GM23338 (cell line): Measurements from ENCODE around the gene TCF3. TPM values are rescaled to one million over a fixed set of nuclear protein-coding genes. Genes with fewer than 3 reads are reported as not detected.

Experiments used
- ATAC-seq: fragments of 200-7000 bp; cut with Tn5 transposase; 3 replicates; pipeline ENCODE4 v1.9.1; 2020
- DNase-seq: peaks from one replicate; pipeline ENCODE4 v3.0.0-alpha.2; 2015; ENCODE audit warnings: low spot score
- H2AFZ ChIP-seq: fragments of 200-600 bp; sonication (generic); 2 replicates; pipeline ENCODE4 v1.8.0; 2016; ENCODE audit warnings: antibody characterized with exemption, mild to moderate bottlenecking, moderate library complexity
- H3F3A ChIP-seq: fragments of 200-600 bp; sonication (generic); replicated peaks from 2 replicates; pipeline ENCODE4 v1.8.0; 2017; ENCODE audit warnings: antibody characterized with exemption, mixed run types, low read depth
- H3K27ac ChIP-seq: fragments of 200-600 bp; sonication (generic); 2 replicates; pipeline ENCODE4 v1.6.1; 2016; ENCODE audit warnings: low read depth
- H3K27me3 ChIP-seq: fragments of 200-600 bp; sonication (generic); 2 replicates; pipeline ENCODE4 v1.8.0; 2016; ENCODE audit warnings: mild to moderate bottlenecking, mixed run types, moderate library complexity; ENCODE audit not compliant: insufficient read depth
- H3K36me3 ChIP-seq: fragments of 200-600 bp; sonication (generic); 2 replicates; pipeline ENCODE4 v1.8.0; 2016; ENCODE audit warnings: mild to moderate bottlenecking; ENCODE audit not compliant: insufficient read depth
- H3K4me1 ChIP-seq: fragments of 200-600 bp; sonication (generic); 2 replicates; pipeline ENCODE4 v1.8.0; 2016; ENCODE audit warnings: mild to moderate bottlenecking, moderate library complexity; ENCODE audit not compliant: insufficient read depth
- H3K4me2 ChIP-seq: fragments of 200-600 bp; sonication (generic); 2 replicates; pipeline ENCODE4 v1.7.1; 2017; ENCODE audit warnings: mixed run types
- H3K4me3 ChIP-seq: fragments of 200-600 bp; sonication (generic); 2 replicates; pipeline ENCODE4 v1.6.1; 2016; ENCODE audit warnings: mixed run types
- H3K79me2 ChIP-seq: fragments of 200-600 bp; sonication (generic); replicated peaks from 2 replicates; pipeline ENCODE4 v1.8.0; 2017; ENCODE audit warnings: mild to moderate bottlenecking; ENCODE audit not compliant: insufficient read depth
- H3K9me2 ChIP-seq: fragments of 200-600 bp; sonication (generic); 2 replicates; pipeline ENCODE4 v1.8.0; 2017; ENCODE audit not compliant: insufficient read depth
- H4K20me1 ChIP-seq: fragments of 200-600 bp; sonication (generic); replicated peaks from 2 replicates; pipeline ENCODE4 v1.8.0; 2017; ENCODE audit warnings: mild to moderate bottlenecking; ENCODE audit not compliant: insufficient read depth
- H3K27ac Mint-ChIP-seq: 2 replicates; pipeline ENCODE4 v1.8.0; 2020; ENCODE audit warnings: inconsistent platforms, mild to moderate bottlenecking, moderate library complexity, mixed read lengths
- H3K27me3 Mint-ChIP-seq: 3 replicates; pipeline ENCODE4 v1.8.0; 2022; ENCODE audit warnings: low read depth, mild to moderate bottlenecking, moderate library complexity, mixed read lengths, inconsistent platforms; ENCODE audit not compliant: insufficient read depth, poor library complexity
- H3K36me3 Mint-ChIP-seq: 3 replicates; pipeline ENCODE4 v1.8.0; 2021; ENCODE audit warnings: low read depth, mild to moderate bottlenecking, inconsistent platforms, moderate library complexity, mixed read lengths
- H3K4me1 Mint-ChIP-seq: 3 replicates; pipeline ENCODE4 v1.8.0; 2020; ENCODE audit warnings: mild to moderate bottlenecking, inconsistent platforms, mixed read lengths
- H3K4me3 Mint-ChIP-seq: 3 replicates; pipeline ENCODE4 v1.8.0; 2021; ENCODE audit warnings: moderate library complexity, mild to moderate bottlenecking, inconsistent platforms, mixed read lengths
- H3K9me3 Mint-ChIP-seq: 3 replicates; pipeline ENCODE4 v1.8.0; 2020; ENCODE audit warnings: moderate library complexity, mild to moderate bottlenecking, inconsistent platforms, mixed read lengths
- CREB1 ChIP-seq: fragments of 250-450 bp; sonication (Bioruptor Pico); IDR thresholded peaks from 2 replicates; pipeline ENCODE4 v1.5.0; 2020; ENCODE audit warnings: low read depth, mild to moderate bottlenecking, moderate library complexity
- ETS1 ChIP-seq: IDR thresholded peaks from 2 replicates; pipeline ENCODE4 v1.6.1; 2016; ENCODE audit warnings: antibody characterized with exemption
- EZH2 ChIP-seq: fragments of 200-600 bp; sonication (generic); IDR thresholded peaks from one replicate; pipeline ENCODE4 v1.8.0; 2017; ENCODE audit warnings: antibody characterized with exemption, mild to moderate bottlenecking, low read depth; ENCODE audit not compliant: unreplicated experiment
- EZH2phosphoT487 ChIP-seq: fragments of 200-600 bp; sonication (generic); IDR thresholded peaks from one replicate; pipeline ENCODE4 v1.8.1; 2018; ENCODE audit warnings: antibody characterized with exemption; ENCODE audit not compliant: unreplicated experiment
- JUNB ChIP-seq: IDR thresholded peaks from one replicate; pipeline ENCODE4 v1.6.1; 2016; ENCODE audit warnings: antibody characterized with exemption; ENCODE audit not compliant: unreplicated experiment
- NANOG ChIP-seq: IDR thresholded peaks from 2 replicates; pipeline ENCODE4 v1.6.1; 2016; ENCODE audit warnings: antibody characterized with exemption, borderline replicate concordance
- POLR2AphosphoS5 ChIP-seq: IDR thresholded peaks from 2 replicates; pipeline ENCODE4 v1.6.1; 2016; ENCODE audit warnings: antibody characterized with exemption, low read depth
- STAT1 ChIP-seq: IDR thresholded peaks from one replicate; pipeline ENCODE4 v1.6.1; 2016; ENCODE audit warnings: antibody characterized with exemption; ENCODE audit not compliant: unreplicated experiment
- ZNF114 ChIP-seq: fragments of 250-450 bp; sonication (Bioruptor Pico); IDR thresholded peaks from 2 replicates; pipeline ENCODE4 v1.5.0; 2020; ENCODE audit warnings: mild to moderate bottlenecking, moderate library complexity
- ZNF331 ChIP-seq: fragments of 250-450 bp; sonication (Bioruptor Pico); IDR thresholded peaks from 2 replicates; pipeline ENCODE4 v1.5.0; 2020; ENCODE audit warnings: low read depth, mild to moderate bottlenecking, moderate library complexity
- ZNF462 ChIP-seq: fragments of 250-450 bp; sonication (Bioruptor Pico); IDR thresholded peaks from 2 replicates; pipeline ENCODE4 v1.5.0; 2020; ENCODE audit warnings: mild to moderate bottlenecking, moderate library complexity
- polyA plus RNA-seq: library from polyadenylated mRNA; unstranded; fragments of >200 nt; fragmentation: Nextera tagmentation; extraction: Ambion mirVana; gene quantifications from 2 replicates; pipeline ENCODE4 v1.2.1, GENCODE V29; 2016
- total RNA-seq: library from RNA; depleted of rRNA; stranded (reverse); fragments of >200 nt; shearing (Covaris generic); gene quantifications from 2 replicates; pipeline ENCODE4 v1.2.3, GENCODE V29; 2014
- TF ChIP-seq, protein P1 (sequence below), 2 experiments: fragments of 200-600 bp in 1 of 2; sonication (generic) in 1 of 2; conservative IDR thresholded peaks; 2 replicates each; pipeline versions ENCODE4 v1.5.1 to v1.6.1; 2016 to 2017; ENCODE audit warnings: antibody characterized with exemption in 2 of 2, low read depth in 2 of 2, mild to moderate bottlenecking in 2 of 2, moderate library complexity in 1 of 2
- TF ChIP-seq, protein P2 (sequence below): IDR thresholded peaks from one replicate; pipeline ENCODE4 v1.6.1; 2018; ENCODE audit warnings: antibody characterized with exemption; ENCODE audit not compliant: unreplicated experiment

The TCF3 gene
- total and polyA plus RNA-seq, 2 experiments from 2014 or later = 166 to 383 TPM

DNA sequence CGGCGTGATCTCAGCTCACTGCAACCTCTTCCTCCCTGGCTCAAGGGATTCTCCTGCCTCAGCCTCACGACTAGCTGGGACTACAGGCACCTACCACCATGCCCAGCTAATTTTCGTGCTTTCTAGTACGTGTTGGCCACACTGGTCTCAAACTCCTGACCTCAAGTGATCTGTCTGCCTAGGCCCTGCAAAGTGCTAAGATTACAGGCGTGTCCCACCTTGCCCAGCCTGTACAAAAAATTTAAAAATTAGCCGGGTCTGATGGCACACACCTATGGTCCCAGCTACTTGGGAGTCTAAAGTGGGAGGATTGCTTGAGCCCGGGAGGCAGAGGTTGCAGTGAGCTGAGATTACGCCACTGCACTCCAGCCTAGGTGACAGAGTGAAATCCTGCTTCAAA lies 79.6 kb downstream of the TCF3 start:
- no peaks in the 10 kb centered on the region for H3K79me2 ChIP-seq
- no peaks in the 10 kb centered on the region; the same call in 1 of the 2 replicates for H3K4me1 ChIP-seq
- no peak overlapping the region for H3K4me3 Mint-ChIP-seq
- H3F3A ChIP-seq = no peaks in the 10 kb centered on the region; the same call in 1 of the 2 replicates
- H3K27ac ChIP-seq = no peak overlapping the region
- peaks cover 7% of the 10 kb centered on the region for H3K36me3 Mint-ChIP-seq
- H3K4me3 ChIP-seq = no peak overlapping the region
- H3K27me3 ChIP-seq = peaks cover 25% of the 10 kb centered on the region
- no peaks in the 10 kb centered on the region for H3K36me3 ChIP-seq
- peaks cover 6% of the 10 kb centered on the region; the same call in 2 of the 3 replicates for H3K4me1 Mint-ChIP-seq
- ATAC-seq = no peak
- H3K4me2 ChIP-seq = no peak overlapping the region
- TF ChIP-seq CREB1 (CRISPR knock-in tag) = no peak
- no peak for TF ChIP-seq ZNF331
- TF ChIP-seq ZNF114 (CRISPR knock-in tag) = no peak
- TF ChIP-seq, protein P1, sequence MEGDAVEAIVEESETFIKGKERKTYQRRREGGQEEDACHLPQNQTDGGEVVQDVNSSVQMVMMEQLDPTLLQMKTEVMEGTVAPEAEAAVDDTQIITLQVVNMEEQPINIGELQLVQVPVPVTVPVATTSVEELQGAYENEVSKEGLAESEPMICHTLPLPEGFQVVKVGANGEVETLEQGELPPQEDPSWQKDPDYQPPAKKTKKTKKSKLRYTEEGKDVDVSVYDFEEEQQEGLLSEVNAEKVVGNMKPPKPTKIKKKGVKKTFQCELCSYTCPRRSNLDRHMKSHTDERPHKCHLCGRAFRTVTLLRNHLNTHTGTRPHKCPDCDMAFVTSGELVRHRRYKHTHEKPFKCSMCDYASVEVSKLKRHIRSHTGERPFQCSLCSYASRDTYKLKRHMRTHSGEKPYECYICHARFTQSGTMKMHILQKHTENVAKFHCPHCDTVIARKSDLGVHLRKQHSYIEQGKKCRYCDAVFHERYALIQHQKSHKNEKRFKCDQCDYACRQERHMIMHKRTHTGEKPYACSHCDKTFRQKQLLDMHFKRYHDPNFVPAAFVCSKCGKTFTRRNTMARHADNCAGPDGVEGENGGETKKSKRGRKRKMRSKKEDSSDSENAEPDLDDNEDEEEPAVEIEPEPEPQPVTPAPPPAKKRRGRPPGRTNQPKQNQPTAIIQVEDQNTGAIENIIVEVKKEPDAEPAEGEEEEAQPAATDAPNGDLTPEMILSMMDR (conservative IDR thresholded peaks at IDR 0.05; ENCODE audit: low read depth in 2 of 2) = no peak
- TF ChIP-seq ETS1 = no peak
- TF ChIP-seq JUNB = no peak
- TF ChIP-seq, protein P2, sequence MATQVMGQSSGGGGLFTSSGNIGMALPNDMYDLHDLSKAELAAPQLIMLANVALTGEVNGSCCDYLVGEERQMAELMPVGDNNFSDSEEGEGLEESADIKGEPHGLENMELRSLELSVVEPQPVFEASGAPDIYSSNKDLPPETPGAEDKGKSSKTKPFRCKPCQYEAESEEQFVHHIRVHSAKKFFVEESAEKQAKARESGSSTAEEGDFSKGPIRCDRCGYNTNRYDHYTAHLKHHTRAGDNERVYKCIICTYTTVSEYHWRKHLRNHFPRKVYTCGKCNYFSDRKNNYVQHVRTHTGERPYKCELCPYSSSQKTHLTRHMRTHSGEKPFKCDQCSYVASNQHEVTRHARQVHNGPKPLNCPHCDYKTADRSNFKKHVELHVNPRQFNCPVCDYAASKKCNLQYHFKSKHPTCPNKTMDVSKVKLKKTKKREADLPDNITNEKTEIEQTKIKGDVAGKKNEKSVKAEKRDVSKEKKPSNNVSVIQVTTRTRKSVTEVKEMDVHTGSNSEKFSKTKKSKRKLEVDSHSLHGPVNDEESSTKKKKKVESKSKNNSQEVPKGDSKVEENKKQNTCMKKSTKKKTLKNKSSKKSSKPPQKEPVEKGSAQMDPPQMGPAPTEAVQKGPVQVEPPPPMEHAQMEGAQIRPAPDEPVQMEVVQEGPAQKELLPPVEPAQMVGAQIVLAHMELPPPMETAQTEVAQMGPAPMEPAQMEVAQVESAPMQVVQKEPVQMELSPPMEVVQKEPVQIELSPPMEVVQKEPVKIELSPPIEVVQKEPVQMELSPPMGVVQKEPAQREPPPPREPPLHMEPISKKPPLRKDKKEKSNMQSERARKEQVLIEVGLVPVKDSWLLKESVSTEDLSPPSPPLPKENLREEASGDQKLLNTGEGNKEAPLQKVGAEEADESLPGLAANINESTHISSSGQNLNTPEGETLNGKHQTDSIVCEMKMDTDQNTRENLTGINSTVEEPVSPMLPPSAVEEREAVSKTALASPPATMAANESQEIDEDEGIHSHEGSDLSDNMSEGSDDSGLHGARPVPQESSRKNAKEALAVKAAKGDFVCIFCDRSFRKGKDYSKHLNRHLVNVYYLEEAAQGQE = no peak
- TF ChIP-seq POLR2AphosphoS5 = no peak
- TF ChIP-seq ZNF462 (CRISPR knock-in tag) = no peak
- no peak for TF ChIP-seq EZH2
- TF ChIP-seq NANOG = no peak
- no peak for TF ChIP-seq EZH2phosphoT487
- no peak for TF ChIP-seq STAT1
- no peak overlapping the region for H2AFZ ChIP-seq
- H3K9me2 ChIP-seq = no peaks in the 10 kb centered on the region
- H3K27ac Mint-ChIP-seq = no peak overlapping the region
- peaks cover 9% of the 10 kb centered on the region for H3K9me3 Mint-ChIP-seq
- DNase-seq = no peak
- H3K27me3 Mint-ChIP-seq = peaks cover 49% of the 10 kb centered on the region
- no peaks in the 10 kb centered on the region; the same call in 1 of the 2 replicates for H4K20me1 ChIP-seq
